SK-N-SH treated with all-trans-retinoic acid at 6 μM for 48 hours (cell line): ENCODE results near the gene AIP.

ENCODE experiments used
- ATAC-seq: fragments of 200-7000 bp; cut with Tn5 transposase; 3 replicates; pipeline ENCODE4 v1.9.1; 2020; ENCODE audit warnings: mild to moderate bottlenecking, moderate library complexity
- ARNTL ChIP-seq: fragments of 450-650 bp; formaldehyde crosslinking; IDR thresholded peaks from 2 replicates; pipeline ENCODE4 v1.5.0; 2020; ENCODE audit warnings: low read depth, mild to moderate bottlenecking, moderate library complexity, borderline replicate concordance
- BACH2 ChIP-seq: fragments of 250-450 bp; sonication (Bioruptor Pico); IDR thresholded peaks from 2 replicates; pipeline ENCODE4 v1.9.0; 2021; ENCODE audit warnings: mild to moderate bottlenecking, borderline replicate concordance
- ESRRG ChIP-seq: fragments of 250-450 bp; sonication (Bioruptor Pico); IDR thresholded peaks from 2 replicates; pipeline ENCODE4 v1.6.1; 2021; ENCODE audit warnings: mild to moderate bottlenecking
- GLIS3 ChIP-seq: fragments of 250-450 bp; sonication (Bioruptor Pico); IDR thresholded peaks from 2 replicates; pipeline ENCODE4 v1.5.0; 2020; ENCODE audit warnings: mild to moderate bottlenecking, moderate library complexity
- ISL1 ChIP-seq: fragments of 250-450 bp; sonication (Bioruptor Pico); IDR thresholded peaks from 2 replicates; pipeline ENCODE4 v2.1.2; 2022; ENCODE audit warnings: mild to moderate bottlenecking, moderate library complexity
- OSR1 ChIP-seq: fragments of 250-450 bp; sonication (Bioruptor Pico); IDR thresholded peaks from 2 replicates; pipeline ENCODE4 v1.8.0; 2022; ENCODE audit warnings: moderate library complexity, mild to moderate bottlenecking, inconsistent platforms
- RARB ChIP-seq: fragments of 250-450 bp; sonication (Bioruptor Pico); IDR thresholded peaks from 2 replicates; pipeline ENCODE4 v1.8.0; 2021; ENCODE audit warnings: mild to moderate bottlenecking, moderate library complexity
- SNAI2 ChIP-seq: fragments of 250-450 bp; sonication (Bioruptor Pico); IDR thresholded peaks from 2 replicates; pipeline ENCODE4 v1.5.0; 2020; ENCODE audit warnings: mild to moderate bottlenecking, moderate library complexity
- TOX ChIP-seq: fragments of 250-450 bp; sonication (Bioruptor Pico); IDR thresholded peaks from 2 replicates; pipeline ENCODE4 v1.8.0; 2021; ENCODE audit warnings: mild to moderate bottlenecking, moderate library complexity, borderline replicate concordance
- ZC3H10 ChIP-seq: fragments of 250-450 bp; sonication (Bioruptor Pico); IDR thresholded peaks from 2 replicates; pipeline ENCODE4 v1.5.1; 2021; ENCODE audit warnings: mild to moderate bottlenecking, moderate library complexity
- ZFP3 ChIP-seq: fragments of 250-450 bp; sonication (Bioruptor Pico); IDR thresholded peaks from 2 replicates; pipeline ENCODE4 v1.5.0; 2020; ENCODE audit warnings: mild to moderate bottlenecking, moderate library complexity
- ZNF565 ChIP-seq: fragments of 450-650 bp; formaldehyde crosslinking; conservative IDR thresholded peaks from 2 replicates; pipeline ENCODE4 v1.5.0; 2020; ENCODE audit warnings: low read depth, mild to moderate bottlenecking, moderate library complexity
- ZNF70 ChIP-seq: fragments of 450-650 bp; formaldehyde crosslinking; IDR thresholded peaks from 2 replicates; pipeline ENCODE4 v1.5.0; 2020; ENCODE audit warnings: mild to moderate bottlenecking, moderate library complexity
- ZNF8 ChIP-seq: fragments of 450-650 bp; formaldehyde crosslinking; IDR thresholded peaks from 2 replicates; pipeline ENCODE4 v1.5.0; 2020; ENCODE audit warnings: mild to moderate bottlenecking, moderate library complexity
- TF ChIP-seq, protein P1 (sequence below): fragments of 250-450 bp; sonication (Bioruptor Pico); IDR thresholded peaks from 2 replicates; pipeline ENCODE4 v1.8.0; 2021; ENCODE audit warnings: low read depth, mild to moderate bottlenecking, moderate library complexity, borderline replicate concordance
- TF ChIP-seq, protein P2 (sequence below): fragments of 250-450 bp; sonication (Bioruptor Pico); IDR thresholded peaks from 2 replicates; pipeline ENCODE4 v1.5.0; 2020; ENCODE audit warnings: mild to moderate bottlenecking, moderate library complexity
- TF ChIP-seq, protein P3 (sequence below): fragments of 250-450 bp; sonication (Bioruptor Pico); IDR thresholded peaks from 2 replicates; pipeline ENCODE4 v1.5.1; 2020; ENCODE audit warnings: low read depth, mild to moderate bottlenecking, moderate library complexity
- TF ChIP-seq, protein P4 (sequence below): fragments of 250-450 bp; sonication (Bioruptor Pico); IDR thresholded peaks from 2 replicates; pipeline ENCODE4 v1.5.1; 2021; ENCODE audit warnings: mild to moderate bottlenecking, moderate library complexity
- TF ChIP-seq, protein P5 (sequence below): fragments of 250-450 bp; sonication (Bioruptor Pico); IDR thresholded peaks from 2 replicates; pipeline ENCODE4 v1.8.0; 2020; ENCODE audit warnings: mild to moderate bottlenecking, moderate library complexity, borderline replicate concordance

The AIP gene

DNA sequence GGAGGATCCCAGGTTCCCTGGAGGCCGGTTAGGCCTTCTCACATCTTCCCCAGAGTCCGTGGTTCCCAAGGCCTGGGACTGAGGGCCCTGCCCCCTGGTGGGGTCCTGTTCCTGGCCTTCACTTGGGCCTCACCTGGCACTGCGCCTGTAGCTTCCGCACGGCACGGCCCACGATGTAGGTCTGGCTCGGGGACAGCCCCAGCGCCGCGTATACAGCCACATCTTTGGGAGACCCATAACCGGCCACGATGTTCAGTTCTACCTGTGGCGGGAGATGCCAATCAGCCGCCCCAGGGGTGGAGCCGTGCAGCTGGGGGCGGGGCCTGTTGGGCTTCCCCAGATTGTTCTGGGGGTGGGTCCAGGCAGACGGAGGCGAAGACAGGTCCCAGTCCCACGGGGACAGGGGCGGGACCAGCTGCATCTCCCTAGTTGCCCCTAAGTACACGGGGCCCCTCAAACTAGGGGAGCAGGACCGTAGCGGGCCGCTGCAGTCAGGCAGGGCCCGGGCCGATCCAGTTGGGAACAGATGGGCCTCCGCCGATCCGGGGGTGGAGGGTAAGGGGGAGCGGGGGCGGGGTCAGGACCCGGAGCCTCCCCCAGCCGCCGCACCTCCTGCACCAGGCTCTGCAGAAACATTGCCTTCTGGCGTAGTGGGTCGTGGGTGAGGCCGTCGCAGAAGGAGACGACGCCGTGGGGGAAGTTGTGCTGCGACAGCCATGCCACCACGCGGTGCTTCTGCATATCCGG is 10.1 kb downstream of the AIP start (continued):
- TF ChIP-seq, protein P1, sequence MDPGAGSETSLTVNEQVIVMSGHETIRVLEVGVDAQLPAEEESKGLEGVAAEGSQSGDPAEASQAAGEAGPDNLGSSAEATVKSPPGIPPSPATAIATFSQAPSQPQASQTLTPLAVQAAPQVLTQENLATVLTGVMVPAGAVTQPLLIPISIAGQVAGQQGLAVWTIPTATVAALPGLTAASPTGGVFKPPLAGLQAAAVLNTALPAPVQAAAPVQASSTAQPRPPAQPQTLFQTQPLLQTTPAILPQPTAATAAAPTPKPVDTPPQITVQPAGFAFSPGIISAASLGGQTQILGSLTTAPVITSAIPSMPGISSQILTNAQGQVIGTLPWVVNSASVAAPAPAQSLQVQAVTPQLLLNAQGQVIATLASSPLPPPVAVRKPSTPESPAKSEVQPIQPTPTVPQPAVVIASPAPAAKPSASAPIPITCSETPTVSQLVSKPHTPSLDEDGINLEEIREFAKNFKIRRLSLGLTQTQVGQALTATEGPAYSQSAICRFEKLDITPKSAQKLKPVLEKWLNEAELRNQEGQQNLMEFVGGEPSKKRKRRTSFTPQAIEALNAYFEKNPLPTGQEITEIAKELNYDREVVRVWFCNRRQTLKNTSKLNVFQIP (CRISPR knock-in tag) = no peak
- TF ChIP-seq ZNF565 (no peak), ZNF8 (CRISPR knock-in tag) (no peak), RARB (CRISPR knock-in tag) (no peak), OSR1 (CRISPR knock-in tag) (no peak), GLIS3 (CRISPR knock-in tag) (no peak), TOX (CRISPR knock-in tag) (no peak)

DNA sequence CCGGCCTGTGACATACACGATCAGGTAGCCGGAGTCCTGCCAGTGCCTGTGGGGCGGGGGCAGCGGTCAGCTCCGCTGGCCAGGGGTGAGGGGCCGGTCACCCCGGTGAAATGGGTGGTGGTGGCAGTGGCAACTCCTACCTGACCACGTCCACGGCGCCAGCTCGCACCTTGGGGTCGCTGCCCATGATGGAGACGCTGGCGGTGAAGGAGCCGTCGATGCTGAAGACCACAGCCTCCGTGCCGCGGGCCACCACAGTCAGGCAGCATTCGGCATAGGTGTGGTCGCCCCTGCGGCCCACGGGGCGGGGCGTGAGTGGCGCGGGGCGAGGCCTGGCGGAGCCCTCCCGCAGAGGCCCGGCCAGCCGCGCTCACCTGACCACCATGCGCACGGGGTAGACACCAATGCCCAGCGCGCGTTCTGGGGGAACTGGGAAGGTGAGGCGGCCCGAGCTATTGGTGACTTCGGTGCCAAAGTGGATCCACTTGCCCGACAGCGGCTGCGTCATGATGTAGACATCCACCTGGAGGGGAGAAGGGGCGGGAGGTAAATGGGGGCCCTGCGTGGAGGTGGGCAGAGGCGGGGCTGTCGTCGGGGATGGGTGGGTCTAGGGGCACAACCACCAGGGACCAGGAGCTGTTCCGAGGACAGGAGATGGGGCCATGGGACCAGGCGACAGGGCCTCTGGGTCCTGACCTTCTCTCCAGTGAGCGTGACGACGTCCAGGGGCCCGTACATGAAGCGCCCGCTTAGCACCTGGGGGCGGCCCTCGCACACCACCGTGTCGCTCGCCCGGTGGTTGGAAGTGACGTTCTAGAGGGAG is 10.9 kb downstream of the AIP start:
- no peak for ATAC-seq
- TF ChIP-seq ZFP3 (CRISPR knock-in tag) (no peak), ESRRG (CRISPR knock-in tag) (no peak), ZNF70 (CRISPR knock-in tag) (no peak), ARNTL (CRISPR knock-in tag) (no peak), OSR1 (CRISPR knock-in tag) (no peak), SNAI2 (no peak), ZC3H10 (CRISPR knock-in tag) (no peak), BACH2 (CRISPR knock-in tag) (no peak), TOX (CRISPR knock-in tag) (no peak)
- TF ChIP-seq, protein P2, sequence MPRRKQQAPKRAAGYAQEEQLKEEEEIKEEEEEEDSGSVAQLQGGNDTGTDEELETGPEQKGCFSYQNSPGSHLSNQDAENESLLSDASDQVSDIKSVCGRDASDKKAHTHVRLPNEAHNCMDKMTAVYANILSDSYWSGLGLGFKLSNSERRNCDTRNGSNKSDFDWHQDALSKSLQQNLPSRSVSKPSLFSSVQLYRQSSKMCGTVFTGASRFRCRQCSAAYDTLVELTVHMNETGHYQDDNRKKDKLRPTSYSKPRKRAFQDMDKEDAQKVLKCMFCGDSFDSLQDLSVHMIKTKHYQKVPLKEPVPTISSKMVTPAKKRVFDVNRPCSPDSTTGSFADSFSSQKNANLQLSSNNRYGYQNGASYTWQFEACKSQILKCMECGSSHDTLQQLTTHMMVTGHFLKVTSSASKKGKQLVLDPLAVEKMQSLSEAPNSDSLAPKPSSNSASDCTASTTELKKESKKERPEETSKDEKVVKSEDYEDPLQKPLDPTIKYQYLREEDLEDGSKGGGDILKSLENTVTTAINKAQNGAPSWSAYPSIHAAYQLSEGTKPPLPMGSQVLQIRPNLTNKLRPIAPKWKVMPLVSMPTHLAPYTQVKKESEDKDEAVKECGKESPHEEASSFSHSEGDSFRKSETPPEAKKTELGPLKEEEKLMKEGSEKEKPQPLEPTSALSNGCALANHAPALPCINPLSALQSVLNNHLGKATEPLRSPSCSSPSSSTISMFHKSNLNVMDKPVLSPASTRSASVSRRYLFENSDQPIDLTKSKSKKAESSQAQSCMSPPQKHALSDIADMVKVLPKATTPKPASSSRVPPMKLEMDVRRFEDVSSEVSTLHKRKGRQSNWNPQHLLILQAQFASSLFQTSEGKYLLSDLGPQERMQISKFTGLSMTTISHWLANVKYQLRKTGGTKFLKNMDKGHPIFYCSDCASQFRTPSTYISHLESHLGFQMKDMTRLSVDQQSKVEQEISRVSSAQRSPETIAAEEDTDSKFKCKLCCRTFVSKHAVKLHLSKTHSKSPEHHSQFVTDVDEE (CRISPR knock-in tag) = no peak
- TF ChIP-seq, protein P1 (CRISPR knock-in tag) = no peak
- TF ChIP-seq, protein P3, sequence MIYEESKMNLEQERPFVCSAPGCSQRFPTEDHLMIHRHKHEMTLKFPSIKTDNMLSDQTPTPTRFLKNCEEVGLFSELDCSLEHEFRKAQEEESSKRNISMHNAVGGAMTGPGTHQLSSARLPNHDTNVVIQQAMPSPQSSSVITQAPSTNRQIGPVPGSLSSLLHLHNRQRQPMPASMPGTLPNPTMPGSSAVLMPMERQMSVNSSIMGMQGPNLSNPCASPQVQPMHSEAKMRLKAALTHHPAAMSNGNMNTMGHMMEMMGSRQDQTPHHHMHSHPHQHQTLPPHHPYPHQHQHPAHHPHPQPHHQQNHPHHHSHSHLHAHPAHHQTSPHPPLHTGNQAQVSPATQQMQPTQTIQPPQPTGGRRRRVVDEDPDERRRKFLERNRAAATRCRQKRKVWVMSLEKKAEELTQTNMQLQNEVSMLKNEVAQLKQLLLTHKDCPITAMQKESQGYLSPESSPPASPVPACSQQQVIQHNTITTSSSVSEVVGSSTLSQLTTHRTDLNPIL (CRISPR knock-in tag) = no peak
- TF ChIP-seq, protein P4, sequence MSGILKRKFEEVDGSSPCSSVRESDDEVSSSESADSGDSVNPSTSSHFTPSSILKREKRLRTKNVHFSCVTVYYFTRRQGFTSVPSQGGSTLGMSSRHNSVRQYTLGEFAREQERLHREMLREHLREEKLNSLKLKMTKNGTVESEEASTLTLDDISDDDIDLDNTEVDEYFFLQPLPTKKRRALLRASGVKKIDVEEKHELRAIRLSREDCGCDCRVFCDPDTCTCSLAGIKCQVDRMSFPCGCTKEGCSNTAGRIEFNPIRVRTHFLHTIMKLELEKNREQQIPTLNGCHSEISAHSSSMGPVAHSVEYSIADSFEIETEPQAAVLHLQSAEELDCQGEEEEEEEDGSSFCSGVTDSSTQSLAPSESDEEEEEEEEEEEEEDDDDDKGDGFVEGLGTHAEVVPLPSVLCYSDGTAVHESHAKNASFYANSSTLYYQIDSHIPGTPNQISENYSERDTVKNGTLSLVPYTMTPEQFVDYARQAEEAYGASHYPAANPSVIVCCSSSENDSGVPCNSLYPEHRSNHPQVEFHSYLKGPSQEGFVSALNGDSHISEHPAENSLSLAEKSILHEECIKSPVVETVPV (CRISPR knock-in tag) = no peak

DNA sequence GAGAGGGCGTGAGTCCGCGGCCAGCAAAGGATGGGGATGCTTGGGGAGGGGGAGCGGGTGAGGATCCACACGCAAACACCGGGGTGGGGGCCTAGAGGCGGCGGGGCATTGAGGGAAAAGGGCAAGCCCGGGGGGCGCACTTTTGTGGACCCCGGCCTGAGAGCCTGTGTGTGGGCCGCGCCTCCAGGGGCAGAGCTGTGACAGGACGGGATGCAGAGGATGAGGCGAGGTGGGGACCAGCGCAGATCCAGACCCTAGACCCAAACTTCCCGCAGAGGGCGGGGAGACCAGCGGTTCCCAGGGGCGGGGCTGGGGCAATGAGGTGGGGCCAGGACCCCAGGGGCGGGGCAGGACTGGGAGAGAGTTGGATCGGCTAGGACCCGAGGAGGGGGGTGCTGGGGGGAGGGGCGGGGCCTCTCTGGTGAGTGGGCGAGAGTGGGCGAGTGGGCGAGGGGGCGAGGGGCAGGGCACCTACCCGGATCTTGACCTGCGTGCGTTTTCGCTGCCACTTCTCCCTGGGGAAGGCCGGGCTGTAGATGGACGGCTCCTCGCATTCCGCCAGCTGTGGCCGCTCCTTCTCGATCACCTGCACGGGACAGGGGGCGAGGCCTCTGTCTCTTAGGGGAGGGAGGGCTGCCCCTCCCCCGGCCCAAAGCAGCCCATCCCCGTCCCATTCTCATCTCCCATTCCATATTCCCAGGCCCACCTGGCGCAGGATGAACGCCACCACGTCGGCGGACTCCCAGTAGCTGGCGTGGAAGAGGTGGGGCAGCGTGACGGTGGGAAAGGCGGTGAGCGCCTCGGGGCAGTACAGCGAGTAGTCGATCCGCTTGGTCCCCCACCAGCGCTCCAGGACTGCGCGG is 11.8 kb downstream of the AIP start:
- ATAC-seq = no peak
- TF ChIP-seq ZFP3 (CRISPR knock-in tag) (no peak), ISL1 (CRISPR knock-in tag) (no peak), ARNTL (CRISPR knock-in tag) (no peak), ZNF565 (no peak), SNAI2 (no peak), OSR1 (CRISPR knock-in tag) (no peak), TOX (CRISPR knock-in tag) (no peak), GLIS3 (CRISPR knock-in tag) (no peak)
- TF ChIP-seq, protein P5, sequence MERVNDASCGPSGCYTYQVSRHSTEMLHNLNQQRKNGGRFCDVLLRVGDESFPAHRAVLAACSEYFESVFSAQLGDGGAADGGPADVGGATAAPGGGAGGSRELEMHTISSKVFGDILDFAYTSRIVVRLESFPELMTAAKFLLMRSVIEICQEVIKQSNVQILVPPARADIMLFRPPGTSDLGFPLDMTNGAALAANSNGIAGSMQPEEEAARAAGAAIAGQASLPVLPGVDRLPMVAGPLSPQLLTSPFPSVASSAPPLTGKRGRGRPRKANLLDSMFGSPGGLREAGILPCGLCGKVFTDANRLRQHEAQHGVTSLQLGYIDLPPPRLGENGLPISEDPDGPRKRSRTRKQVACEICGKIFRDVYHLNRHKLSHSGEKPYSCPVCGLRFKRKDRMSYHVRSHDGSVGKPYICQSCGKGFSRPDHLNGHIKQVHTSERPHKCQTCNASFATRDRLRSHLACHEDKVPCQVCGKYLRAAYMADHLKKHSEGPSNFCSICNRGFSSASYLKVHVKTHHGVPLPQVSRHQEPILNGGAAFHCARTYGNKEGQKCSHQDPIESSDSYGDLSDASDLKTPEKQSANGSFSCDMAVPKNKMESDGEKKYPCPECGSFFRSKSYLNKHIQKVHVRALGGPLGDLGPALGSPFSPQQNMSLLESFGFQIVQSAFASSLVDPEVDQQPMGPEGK (CRISPR knock-in tag) = no peak
- TF ChIP-seq, protein P4 (CRISPR knock-in tag) = no peak
